Gastrocnemius medialis (tissue), 4 donors: ENCODE measurements around the gene F2RL1.

Experiments
- POLR2A ChIP-seq, 2 donors: fragments of 450-650 bp; IDR thresholded peaks; one replicate each; pipeline ENCODE4 v1.6.1; 2017; ENCODE audit warnings: antibody characterized with exemption in 2 of 2, mild to moderate bottlenecking in 2 of 2, moderate library complexity in 2 of 2
- TF ChIP-seq, protein P1 (sequence below), 5 experiments: fragments of 450-650 bp in 3 of 5; fragments of 200-600 bp in 2 of 5; sonication (generic) in 2 of 5; IDR thresholded peaks in 4 of 5; conservative IDR thresholded peaks in 1 of 5; 1 replicate in 4 of 5; 2 replicates in 1 of 5; pipeline ENCODE4 v1.5.1; 2016 to 2019; ENCODE audit warnings: antibody characterized with exemption in 5 of 5, mild to moderate bottlenecking in 3 of 5, moderate library complexity in 3 of 5

- TF ChIP-seq, protein P1, sequence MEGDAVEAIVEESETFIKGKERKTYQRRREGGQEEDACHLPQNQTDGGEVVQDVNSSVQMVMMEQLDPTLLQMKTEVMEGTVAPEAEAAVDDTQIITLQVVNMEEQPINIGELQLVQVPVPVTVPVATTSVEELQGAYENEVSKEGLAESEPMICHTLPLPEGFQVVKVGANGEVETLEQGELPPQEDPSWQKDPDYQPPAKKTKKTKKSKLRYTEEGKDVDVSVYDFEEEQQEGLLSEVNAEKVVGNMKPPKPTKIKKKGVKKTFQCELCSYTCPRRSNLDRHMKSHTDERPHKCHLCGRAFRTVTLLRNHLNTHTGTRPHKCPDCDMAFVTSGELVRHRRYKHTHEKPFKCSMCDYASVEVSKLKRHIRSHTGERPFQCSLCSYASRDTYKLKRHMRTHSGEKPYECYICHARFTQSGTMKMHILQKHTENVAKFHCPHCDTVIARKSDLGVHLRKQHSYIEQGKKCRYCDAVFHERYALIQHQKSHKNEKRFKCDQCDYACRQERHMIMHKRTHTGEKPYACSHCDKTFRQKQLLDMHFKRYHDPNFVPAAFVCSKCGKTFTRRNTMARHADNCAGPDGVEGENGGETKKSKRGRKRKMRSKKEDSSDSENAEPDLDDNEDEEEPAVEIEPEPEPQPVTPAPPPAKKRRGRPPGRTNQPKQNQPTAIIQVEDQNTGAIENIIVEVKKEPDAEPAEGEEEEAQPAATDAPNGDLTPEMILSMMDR (IDR thresholded peaks at IDR 0.05 in 4 of 5, conservative IDR thresholded peaks at IDR 0.05 in 1 of 5), result no peak
- no peak for TF ChIP-seq POLR2A (IDR thresholded peaks at IDR 0.05)
Observed at GRCh38 chr5:76805821-76806505, 12.9 kb upstream of the F2RL1 start.
